Keratinocyte (primary cell): ENCODE measurements around the gene PGGT1B. TPM values are rescaled to one million over a fixed set of nuclear protein-coding genes. Genes with fewer than 3 reads are reported as not detected.
A peak's percentile ranks its signal among the peaks of the same experiment; 100 is the strongest.

Source experiments
- DNase-seq: peaks from one replicate; pipeline ENCODE4 v3.0.0-alpha.2; 2011; ENCODE audit warnings: low read depth, missing footprints, low spot score
- FAIRE-seq: peaks from 2 replicates; lab custom pipeline; 2011; peaks lifted over from hg19 to GRCh38; lab: Jason Lieb, UNC
- H2AFZ ChIP-seq: 2 replicates; pipeline ENCODE4 v1.6.0; 2012; ENCODE audit warnings: low read length, control low read depth, inconsistent platforms; ENCODE audit not compliant: control insufficient read depth
- H3K27ac ChIP-seq: 2 replicates; pipeline ENCODE4 v1.5.1; 2011; ENCODE audit warnings: low read length; ENCODE audit not compliant: control insufficient read depth, insufficient read depth
- H3K27me3 ChIP-seq: 3 replicates; pipeline ENCODE4 v1.6.0; 2011; ENCODE audit warnings: low read length; ENCODE audit not compliant: control insufficient read depth, insufficient read depth; ENCODE audit errors: extremely low read depth
- H3K36me3 ChIP-seq, 2 experiments: 2 replicates in 1 of 2; 3 replicates in 1 of 2; pipeline ENCODE4 v1.5.1; 2011; ENCODE audit warnings: low read length in 2 of 2, mild to moderate bottlenecking in 1 of 2; ENCODE audit not compliant: control insufficient read depth in 2 of 2, insufficient read depth in 2 of 2; ENCODE audit errors: extremely low read depth in 1 of 2
- H3K4me1 ChIP-seq: 3 replicates; pipeline ENCODE4 v1.5.1; 2011; ENCODE audit warnings: low read length; ENCODE audit not compliant: control insufficient read depth, insufficient read depth; ENCODE audit errors: extremely low read depth
- H3K4me2 ChIP-seq: 3 replicates; pipeline ENCODE4 v1.6.0; 2011; ENCODE audit warnings: low read depth, low read length; ENCODE audit not compliant: control insufficient read depth, insufficient read depth; ENCODE audit errors: extremely low read depth
- H3K4me3 ChIP-seq, 3 experiments: fragments of 200-600 bp in 1 of 3; sonication (generic) in 1 of 3; 2 replicates in 2 of 3; 3 replicates in 1 of 3; pipeline ENCODE4 v1.5.1; 2011 to 2016; ENCODE audit warnings: low read length in 3 of 3, mild to moderate bottlenecking in 3 of 3, control low read depth in 2 of 3, inconsistent platforms in 1 of 3, low read depth in 1 of 3, mixed read lengths in 1 of 3, mixed run types in 1 of 3, moderate library complexity in 1 of 3; ENCODE audit not compliant: control insufficient read depth in 2 of 3, insufficient read depth in 2 of 3; ENCODE audit errors: extremely low read depth in 1 of 3
- H3K79me2 ChIP-seq: 2 replicates; pipeline ENCODE4 v1.6.0; 2012; ENCODE audit warnings: low read length; ENCODE audit not compliant: control insufficient read depth, insufficient read depth
- H3K9ac ChIP-seq: 3 replicates; pipeline ENCODE4 v1.6.0; 2011; ENCODE audit warnings: low read length; ENCODE audit not compliant: control insufficient read depth, insufficient read depth; ENCODE audit errors: extremely low read depth
- H3K9me1 ChIP-seq: 3 replicates; pipeline ENCODE4 v1.6.0; 2011; ENCODE audit warnings: low read length; ENCODE audit not compliant: control insufficient read depth, insufficient read depth; ENCODE audit errors: extremely low read depth
- H3K9me3 ChIP-seq: 2 replicates; pipeline ENCODE4 v1.5.1; 2012; ENCODE audit warnings: low read depth, low read length; ENCODE audit not compliant: control insufficient read depth
- H4K20me1 ChIP-seq: 3 replicates; pipeline ENCODE4 v1.6.0; 2011; ENCODE audit warnings: low read length; ENCODE audit not compliant: control insufficient read depth, insufficient read depth; ENCODE audit errors: extremely low read depth
- EZH2 ChIP-seq: IDR thresholded peaks from one replicate; pipeline ENCODE4 v1.6.1; 2012; ENCODE audit warnings: inconsistent platforms, mild to moderate bottlenecking, low read length, moderate library complexity
- dilution Hi-C: fragments of 300-500 bp; cut with MboI; formaldehyde crosslinking; loops from one replicate; pipeline ENCODE4 v1.7.0; 2020; ENCODE audit warnings: low sequenced_read_pairs; ENCODE audit not compliant: extremely low pct_ligation_motif_present
- polyA plus RNA-seq, 5 experiments: library from polyadenylated mRNA; depleted of rRNA in 3 of 5; stranded (reverse) in 3 of 5; stranded (forward) in 1 of 5; unstranded in 1 of 5; fragments of >200 nt; gene quantifications; 1 replicate in 1 of 5; 2 replicates in 3 of 5; 3 replicates in 1 of 5; pipeline versions ENCODE4 v1.2.1 to v1.2.3, GENCODE V29; 2011 to 2012; ENCODE audit warnings: missing spikeins in 2 of 5, low read depth in 1 of 5, low replicate concordance in 1 of 5
- TF ChIP-seq, protein P1 (sequence below), 3 experiments: IDR thresholded peaks in 1 of 3; conservative IDR thresholded peaks in 1 of 3; optimal IDR thresholded peaks in 1 of 3; 2 replicates in 2 of 3; 3 replicates in 1 of 3; pipeline versions ENCODE3 to v1.5.1; 2011; ENCODE audit warnings: low read length in 3 of 3, mild to moderate bottlenecking in 3 of 3, moderate library complexity in 2 of 3, control low read depth in 1 of 3, inconsistent platforms in 1 of 3; ENCODE audit not compliant: insufficient read depth in 2 of 3; ENCODE audit errors: extremely low read depth in 1 of 3

PGGT1B gene
- polyA plus RNA-seq, 1 donor (not counting 4 experiments of a cell fraction or from before 2014, with no cell fraction given): 5.5 TPM

DNA sequence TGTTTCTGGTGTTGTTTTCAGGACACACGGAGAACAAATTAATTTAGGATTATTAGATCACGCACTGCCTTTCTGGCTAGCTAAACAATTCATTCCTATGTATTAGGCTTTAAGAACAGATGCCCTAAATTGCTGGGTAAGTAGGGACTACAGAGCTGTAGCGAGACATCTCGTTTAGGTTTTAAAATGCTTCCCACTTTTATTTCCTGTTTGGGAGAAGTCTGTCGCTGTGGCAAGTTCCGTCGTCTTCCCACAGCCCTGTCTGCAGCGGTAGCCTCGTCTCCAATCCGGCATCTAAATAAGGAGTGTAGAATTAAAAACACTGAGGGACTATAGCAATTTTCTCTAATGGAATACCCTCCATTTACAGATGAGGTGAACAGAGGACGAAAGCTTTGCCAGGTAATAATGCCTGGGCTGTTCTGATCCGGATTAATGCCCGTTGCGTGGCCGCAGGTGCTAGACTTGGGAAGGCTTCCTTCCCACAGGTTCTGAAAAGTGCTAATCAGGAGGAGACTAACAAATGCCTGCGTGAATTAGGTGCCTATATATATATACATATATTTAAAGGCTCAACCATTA is 91.7 kb downstream of the PGGT1B start:
- H3K27ac ChIP-seq: no peak overlapping the region
- peaks cover 12% of the 10 kb centered on the region for H3K4me1 ChIP-seq
- DNase-seq (no peak), FAIRE-seq (no peak)
- H3K36me3 ChIP-seq: no peaks in the 10 kb centered on the region
- H3K9me3 ChIP-seq: no peaks in the 10 kb centered on the region
- no peak overlapping the region for H2AFZ ChIP-seq
- dilution Hi-C loops: no loop called here
- H3K9me1 ChIP-seq: no peaks in the 10 kb centered on the region
- peak overlapping the region in 1 of 3 experiments; percentile 61 for H3K4me3 ChIP-seq
- no peak overlapping the region for H3K9ac ChIP-seq
- H3K27me3 ChIP-seq: peaks cover 16% of the 10 kb centered on the region
- H4K20me1 ChIP-seq: no peaks in the 10 kb centered on the region
- no peaks in the 10 kb centered on the region for H3K79me2 ChIP-seq
- H3K4me2 ChIP-seq: peak overlapping the region; percentile 72
- TF ChIP-seq EZH2: no peak
- TF ChIP-seq, protein P1, sequence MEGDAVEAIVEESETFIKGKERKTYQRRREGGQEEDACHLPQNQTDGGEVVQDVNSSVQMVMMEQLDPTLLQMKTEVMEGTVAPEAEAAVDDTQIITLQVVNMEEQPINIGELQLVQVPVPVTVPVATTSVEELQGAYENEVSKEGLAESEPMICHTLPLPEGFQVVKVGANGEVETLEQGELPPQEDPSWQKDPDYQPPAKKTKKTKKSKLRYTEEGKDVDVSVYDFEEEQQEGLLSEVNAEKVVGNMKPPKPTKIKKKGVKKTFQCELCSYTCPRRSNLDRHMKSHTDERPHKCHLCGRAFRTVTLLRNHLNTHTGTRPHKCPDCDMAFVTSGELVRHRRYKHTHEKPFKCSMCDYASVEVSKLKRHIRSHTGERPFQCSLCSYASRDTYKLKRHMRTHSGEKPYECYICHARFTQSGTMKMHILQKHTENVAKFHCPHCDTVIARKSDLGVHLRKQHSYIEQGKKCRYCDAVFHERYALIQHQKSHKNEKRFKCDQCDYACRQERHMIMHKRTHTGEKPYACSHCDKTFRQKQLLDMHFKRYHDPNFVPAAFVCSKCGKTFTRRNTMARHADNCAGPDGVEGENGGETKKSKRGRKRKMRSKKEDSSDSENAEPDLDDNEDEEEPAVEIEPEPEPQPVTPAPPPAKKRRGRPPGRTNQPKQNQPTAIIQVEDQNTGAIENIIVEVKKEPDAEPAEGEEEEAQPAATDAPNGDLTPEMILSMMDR (optimal IDR thresholded peaks at IDR 0.05 in 1 of 3, IDR thresholded peaks at IDR 0.05 in 1 of 3, conservative IDR thresholded peaks at IDR 0.05 in 1 of 3; ENCODE audit: extremely low read depth in 1 of 3, insufficient read depth in 2 of 3, low read length in 3 of 3): no peak

DNA sequence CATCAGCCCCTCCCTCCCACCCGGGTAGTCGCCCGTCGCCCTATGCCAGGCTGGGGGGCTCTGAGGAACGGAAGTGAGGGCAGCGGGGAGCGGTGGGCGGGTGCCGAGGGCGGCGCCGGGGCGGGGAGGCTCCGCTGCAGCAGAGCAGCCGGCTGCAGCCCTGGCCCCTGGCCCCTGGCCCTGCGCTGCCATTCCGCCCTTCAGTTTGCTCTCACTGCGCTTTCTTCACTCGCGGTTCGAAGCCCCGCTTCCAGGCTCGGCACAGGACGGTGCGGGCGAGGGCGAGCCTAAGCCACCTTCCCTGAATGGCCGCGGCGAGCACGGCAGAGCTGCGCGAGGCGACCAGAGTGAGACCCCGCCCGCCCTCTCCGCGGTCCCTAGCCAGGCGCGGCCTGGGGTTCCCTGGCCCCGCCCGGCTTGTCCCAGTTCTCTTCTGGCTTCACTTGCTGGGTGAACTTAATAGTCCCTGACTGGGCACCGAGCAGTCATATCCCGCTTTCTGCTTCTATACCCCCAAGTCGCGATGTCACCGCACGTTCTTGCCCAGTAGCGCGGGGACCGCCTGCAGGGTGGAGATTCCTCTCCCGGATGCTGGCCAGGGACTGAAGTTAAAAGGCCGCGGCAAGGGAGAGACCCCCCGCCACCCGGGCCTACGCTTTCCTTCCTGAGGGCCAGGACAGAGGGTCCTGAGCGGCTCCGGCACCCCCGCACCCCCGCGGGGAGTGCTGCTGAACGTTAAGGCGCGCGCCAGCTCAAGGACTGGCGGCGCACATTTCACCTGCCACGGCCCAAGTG is 92.3 kb downstream of the PGGT1B start:
- Histone ChIP-seq H3K9ac (peak overlapping the region; percentile 15), H3K36me3 (no peaks in the 10 kb centered on the region), H3K9me1 (no peaks in the 10 kb centered on the region), H3K4me1 (peaks cover 12% of the 10 kb centered on the region), H3K27ac (no peak overlapping the region), H4K20me1 (no peaks in the 10 kb centered on the region), H3K79me2 (no peaks in the 10 kb centered on the region), H3K27me3 (peaks cover 16% of the 10 kb centered on the region), H3K9me3 (peaks cover 1% of the 10 kb centered on the region), H2AFZ (peak overlapping the region; percentile 68), H3K4me2 (peak overlapping the region; percentile 72), H3K4me3 (peak overlapping the region; percentile 61 to 96 (median 79))
- FAIRE-seq: no peak
- dilution Hi-C loops: no loop called here
- DNase-seq: no peak
- TF ChIP-seq, protein P1 (optimal IDR thresholded peaks at IDR 0.05 in 1 of 3, IDR thresholded peaks at IDR 0.05 in 1 of 3, conservative IDR thresholded peaks at IDR 0.05 in 1 of 3; ENCODE audit: extremely low read depth in 1 of 3, insufficient read depth in 2 of 3, low read length in 3 of 3): no peak
- peak; percentile 80 for TF ChIP-seq EZH2
